GM12873 (cell line): Measurements from ENCODE around the gene HMX3.

Experiments used
- TF ChIP-seq, protein P1 (sequence below): IDR thresholded peaks from 2 replicates; pipeline ENCODE4 v1.5.1; 2012; ENCODE audit warnings: low read depth, mild to moderate bottlenecking, moderate library complexity, low read length, control low read depth; ENCODE audit not compliant: insufficient read depth; ENCODE audit errors: missing control alignments

The HMX3 gene

DNA sequence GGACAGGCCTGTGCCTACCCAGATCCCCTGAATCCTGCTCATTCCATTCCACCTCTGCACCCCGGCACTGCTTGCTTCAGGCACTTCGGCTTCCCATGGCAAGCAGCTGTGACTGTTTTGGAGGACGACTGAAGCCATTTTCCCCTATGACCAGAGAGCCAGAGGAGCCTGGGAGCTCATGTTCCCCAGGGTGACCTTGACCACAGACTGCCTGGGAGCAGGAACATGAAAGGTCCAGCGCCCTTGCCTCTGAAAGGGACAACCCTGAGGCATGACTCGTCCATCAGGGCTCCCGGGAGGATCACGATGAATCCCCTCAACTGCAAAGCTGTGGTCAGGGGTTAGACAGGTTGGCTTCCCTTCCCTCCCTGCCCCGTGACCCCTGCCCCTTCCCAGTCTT, 16.7 kb upstream of the HMX3 start:
- TF ChIP-seq, protein P1, sequence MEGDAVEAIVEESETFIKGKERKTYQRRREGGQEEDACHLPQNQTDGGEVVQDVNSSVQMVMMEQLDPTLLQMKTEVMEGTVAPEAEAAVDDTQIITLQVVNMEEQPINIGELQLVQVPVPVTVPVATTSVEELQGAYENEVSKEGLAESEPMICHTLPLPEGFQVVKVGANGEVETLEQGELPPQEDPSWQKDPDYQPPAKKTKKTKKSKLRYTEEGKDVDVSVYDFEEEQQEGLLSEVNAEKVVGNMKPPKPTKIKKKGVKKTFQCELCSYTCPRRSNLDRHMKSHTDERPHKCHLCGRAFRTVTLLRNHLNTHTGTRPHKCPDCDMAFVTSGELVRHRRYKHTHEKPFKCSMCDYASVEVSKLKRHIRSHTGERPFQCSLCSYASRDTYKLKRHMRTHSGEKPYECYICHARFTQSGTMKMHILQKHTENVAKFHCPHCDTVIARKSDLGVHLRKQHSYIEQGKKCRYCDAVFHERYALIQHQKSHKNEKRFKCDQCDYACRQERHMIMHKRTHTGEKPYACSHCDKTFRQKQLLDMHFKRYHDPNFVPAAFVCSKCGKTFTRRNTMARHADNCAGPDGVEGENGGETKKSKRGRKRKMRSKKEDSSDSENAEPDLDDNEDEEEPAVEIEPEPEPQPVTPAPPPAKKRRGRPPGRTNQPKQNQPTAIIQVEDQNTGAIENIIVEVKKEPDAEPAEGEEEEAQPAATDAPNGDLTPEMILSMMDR: no peak

DNA sequence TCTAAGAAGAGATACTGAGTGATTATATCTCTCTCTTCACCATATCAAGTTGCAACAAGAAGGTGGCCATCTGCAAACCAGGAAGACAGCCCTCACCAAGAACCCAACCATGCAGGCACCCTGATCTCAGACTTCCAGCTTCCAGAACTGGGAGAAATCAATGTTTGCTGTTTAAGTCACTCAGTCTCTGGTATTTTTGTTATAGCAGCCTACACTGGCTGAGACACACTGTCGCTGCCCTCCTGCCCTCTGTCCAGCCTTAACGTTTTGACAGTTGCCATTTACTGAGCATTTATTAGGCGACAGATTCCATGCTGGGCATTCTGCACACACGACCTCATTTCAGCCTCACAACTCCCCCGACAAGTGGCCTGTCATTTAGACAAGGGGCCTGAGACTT, 9.5 kb upstream of the HMX3 start:
- TF ChIP-seq, protein P1: no peak

DNA sequence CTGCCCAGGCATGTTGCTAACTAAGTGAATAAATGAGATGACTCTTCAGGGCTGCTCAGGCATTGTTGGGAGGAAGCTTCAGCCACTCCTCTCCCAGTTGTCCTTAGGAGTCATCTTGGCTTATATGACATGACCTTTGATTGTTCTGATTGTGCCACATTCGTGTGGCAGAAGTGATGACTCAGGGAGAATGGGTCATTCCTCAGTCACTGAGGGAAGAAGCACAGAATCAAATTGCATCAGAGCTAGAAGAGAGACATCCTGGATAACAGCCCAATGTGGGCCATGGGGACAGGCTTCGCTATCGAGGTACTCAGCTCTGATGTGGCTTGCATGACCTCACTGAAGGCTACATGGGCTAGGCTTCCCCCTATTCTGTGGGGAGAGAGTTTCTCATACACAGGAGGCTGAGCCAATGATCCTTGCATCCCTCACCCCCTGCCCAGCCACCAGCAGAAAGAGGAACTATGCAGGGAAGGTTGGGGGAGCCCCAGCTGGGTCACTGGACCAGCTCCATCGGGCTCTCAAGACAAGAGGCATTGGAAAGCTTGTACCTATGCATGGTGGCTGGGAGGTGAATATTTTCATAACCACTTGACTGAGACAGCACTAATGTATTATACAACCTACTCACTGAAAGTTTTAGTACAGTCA, 6.0 kb upstream of the HMX3 start:
- TF ChIP-seq, protein P1: no peak

DNA sequence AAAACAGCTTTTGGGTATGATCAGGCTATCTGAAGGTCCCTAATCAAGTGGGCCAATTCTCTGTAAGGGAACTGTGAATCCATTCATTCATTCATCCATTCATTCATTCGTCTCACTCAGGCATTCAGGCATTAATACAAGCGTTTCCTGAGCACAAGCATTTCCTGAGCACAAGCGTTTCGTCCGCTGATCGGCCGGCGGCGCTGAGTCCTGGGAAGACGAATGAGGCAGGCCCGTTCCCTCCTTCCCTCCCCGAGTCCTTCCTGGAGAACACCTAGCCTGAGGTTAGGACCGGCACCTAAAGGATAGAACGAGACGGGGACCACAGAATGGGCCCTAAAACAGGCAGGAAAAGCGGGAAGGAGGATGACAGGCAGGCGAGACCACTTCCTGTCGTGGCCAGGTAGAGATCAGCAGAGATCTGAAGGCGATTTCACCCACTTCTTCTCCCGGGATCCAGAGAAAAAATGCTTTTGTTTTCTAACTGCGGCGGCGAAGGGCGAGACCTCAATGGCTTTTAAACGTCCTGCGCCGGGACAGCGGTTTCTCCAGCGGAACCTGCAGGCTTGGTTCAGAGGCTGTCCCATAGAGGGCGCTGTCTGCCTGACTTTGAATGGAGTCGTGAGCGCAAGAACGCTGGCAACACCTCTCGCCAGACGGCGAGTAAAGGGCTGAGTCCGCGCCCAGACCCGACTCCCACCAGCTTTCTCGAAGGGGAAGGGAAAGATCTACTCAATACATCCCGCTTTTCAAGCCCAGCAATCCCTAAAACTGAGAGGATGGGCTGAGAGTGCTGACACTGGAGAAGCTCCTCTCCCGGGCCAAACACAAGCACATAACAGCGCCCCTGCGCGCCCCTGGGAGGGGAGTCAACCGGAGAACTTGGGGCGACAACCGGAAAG, 2.9 kb upstream of the HMX3 start:
- TF ChIP-seq, protein P1: peak; percentile 94

DNA sequence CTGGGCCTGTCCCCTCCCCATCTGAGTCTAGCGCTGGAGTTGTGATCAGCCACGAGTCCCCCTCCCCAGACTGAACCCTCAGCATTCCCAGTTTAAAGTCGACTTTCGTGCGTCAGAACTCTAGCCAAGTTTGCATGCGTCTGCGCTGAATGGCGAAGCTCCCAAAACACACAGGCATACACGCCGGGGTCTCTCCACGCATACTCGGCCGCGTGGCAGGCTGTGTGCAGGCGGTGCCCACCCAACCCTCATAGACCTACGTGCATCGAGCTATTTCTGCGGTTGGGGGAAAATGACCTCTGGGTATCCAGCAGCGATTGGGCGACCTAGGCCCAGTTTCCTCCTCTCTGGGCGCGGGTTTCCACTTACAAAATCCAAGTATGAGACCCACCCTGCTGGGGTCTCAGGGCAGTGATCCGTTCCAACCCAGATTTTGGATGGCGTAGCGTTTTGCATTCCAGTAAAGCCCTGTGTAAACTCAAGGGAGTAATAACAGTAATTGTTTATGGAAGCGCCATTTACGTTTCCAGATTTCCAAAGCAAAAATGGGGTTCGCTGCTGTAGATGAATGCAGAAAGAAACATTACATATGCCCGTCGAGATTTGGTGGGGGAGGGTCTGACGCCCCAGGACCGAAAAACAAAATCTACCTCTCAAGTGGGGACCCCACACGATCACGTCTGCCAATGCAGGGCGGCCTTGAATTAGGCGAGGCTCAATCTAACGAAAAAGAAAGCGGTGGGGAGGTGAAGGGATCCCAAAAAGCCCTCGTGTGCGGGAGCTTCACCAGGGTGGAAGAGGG, 2.0 kb upstream of the HMX3 start:
- TF ChIP-seq, protein P1: no peak

DNA sequence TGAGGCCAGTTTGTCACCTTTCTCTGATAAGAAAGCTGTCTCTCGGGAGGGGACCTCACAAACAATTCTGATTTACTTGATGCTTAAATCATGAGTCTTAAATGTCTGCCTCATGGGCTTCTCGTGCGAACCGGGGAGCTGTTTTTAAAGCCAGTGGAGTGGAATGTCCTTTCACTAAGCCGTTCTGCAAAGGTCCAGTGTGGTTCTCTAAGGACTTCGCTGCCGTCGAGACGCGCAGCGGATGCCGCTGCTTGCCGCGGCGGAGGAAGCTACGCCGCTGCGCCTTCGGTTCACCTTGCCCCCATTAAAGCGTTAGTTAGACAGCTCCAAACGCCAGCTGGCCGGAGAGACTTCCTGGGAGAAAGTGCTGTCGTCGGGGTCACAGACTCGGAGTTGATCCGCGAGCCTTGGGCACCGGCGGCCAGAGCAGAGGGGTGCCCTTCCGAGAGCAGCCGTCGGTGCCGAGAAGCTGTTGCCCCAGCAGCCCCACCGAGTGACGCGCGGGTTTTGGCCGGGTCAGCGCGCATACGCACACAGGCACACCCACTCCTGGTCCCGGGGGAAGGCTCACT, 1.3 kb upstream of the HMX3 start:
- TF ChIP-seq, protein P1: no peak
